GM12872 (cell line): ENCODE data around the gene ZNG1F.
A peak's percentile ranks its signal among the peaks of the same experiment; 100 is the strongest.
"Not testable (repeated sequence)": the region's sequence is repeated elsewhere in the genome, so short reads cannot be mapped to it uniquely, and the experiment has no call there.

Experiments
- TF ChIP-seq, protein P1 (sequence below): IDR thresholded peaks from 3 replicates; pipeline ENCODE4 v1.5.1; 2011; ENCODE audit warnings: low read depth, mild to moderate bottlenecking, low read length, moderate library complexity; ENCODE audit not compliant: insufficient read depth

ZNG1F gene

DNA sequence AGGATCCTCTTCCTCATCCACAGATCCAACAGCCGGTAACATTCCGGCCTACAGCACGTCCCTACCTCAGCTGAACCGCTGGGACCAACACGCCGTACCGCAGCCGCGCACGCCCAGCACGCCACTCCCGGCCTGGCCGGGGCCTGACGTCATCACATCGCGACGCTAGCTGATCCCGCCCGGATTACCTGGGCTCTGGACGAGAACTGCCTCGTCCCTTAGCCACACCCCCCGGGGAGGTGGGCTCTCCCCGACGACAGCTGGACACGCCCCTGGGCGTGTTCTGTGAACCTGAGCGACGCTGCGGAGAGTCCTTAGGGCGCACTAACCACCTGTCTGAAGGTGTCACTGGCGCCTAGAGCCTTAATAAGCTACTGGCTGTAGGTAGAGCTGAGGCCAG is at the start of gene ZNG1F:
TSS of gene ZNG1F (minus strand) at position 101 of the 400 bp plus-strand sequence. CDS start at position 42, 59 bp downstream.
- TF ChIP-seq, protein P1, sequence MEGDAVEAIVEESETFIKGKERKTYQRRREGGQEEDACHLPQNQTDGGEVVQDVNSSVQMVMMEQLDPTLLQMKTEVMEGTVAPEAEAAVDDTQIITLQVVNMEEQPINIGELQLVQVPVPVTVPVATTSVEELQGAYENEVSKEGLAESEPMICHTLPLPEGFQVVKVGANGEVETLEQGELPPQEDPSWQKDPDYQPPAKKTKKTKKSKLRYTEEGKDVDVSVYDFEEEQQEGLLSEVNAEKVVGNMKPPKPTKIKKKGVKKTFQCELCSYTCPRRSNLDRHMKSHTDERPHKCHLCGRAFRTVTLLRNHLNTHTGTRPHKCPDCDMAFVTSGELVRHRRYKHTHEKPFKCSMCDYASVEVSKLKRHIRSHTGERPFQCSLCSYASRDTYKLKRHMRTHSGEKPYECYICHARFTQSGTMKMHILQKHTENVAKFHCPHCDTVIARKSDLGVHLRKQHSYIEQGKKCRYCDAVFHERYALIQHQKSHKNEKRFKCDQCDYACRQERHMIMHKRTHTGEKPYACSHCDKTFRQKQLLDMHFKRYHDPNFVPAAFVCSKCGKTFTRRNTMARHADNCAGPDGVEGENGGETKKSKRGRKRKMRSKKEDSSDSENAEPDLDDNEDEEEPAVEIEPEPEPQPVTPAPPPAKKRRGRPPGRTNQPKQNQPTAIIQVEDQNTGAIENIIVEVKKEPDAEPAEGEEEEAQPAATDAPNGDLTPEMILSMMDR = not testable (repeated sequence)

DNA sequence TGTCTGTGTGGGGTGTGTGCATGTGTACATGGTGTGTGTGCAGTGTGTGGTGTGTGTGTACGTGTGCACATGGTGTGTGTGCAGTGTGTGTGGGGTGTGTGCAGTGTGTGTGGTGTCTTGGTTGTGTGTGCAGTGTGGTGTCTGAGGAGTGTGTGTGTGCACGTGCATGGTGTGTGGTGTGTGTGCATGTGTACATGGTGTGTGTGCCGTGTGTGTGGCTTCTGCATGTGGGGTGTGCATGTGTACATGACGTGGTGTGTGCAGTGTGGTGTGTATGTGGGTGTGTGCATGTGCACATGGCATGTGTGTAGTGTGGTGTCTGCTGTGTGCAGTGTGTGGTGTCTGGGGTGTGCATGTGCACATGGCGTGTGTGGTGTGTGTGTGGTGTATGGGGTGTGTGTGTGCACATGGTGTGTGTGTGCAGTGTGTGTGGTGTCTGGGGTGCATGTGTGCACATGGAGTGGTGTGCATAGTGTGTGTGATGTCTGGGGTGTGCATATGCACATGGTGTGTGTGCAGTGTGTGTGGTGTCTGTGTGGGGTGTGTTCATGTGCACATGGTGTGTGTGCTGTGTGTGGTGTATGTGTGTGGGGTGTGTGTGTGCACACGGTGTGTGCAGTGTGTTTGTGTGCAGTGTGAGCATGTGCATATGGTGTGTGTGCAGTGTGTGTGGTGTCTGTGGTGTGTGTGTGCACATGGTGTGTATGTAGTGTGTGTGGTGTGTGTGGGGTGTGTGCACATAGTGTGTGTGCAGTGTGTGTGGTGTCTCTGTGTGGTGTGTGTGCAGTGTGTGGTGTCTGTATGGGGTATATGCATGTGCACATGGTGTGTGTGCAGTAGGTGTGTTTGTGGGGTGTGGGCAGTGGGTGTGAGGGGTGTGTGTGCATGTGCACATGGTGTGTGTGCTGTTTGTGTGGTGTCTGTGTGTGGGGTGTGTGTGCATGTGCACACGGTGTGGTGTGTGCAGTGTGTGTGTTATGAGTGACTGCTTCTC is 40.6 kb upstream of the ZNG1F start:
- TF ChIP-seq, protein P1 = no peak

DNA sequence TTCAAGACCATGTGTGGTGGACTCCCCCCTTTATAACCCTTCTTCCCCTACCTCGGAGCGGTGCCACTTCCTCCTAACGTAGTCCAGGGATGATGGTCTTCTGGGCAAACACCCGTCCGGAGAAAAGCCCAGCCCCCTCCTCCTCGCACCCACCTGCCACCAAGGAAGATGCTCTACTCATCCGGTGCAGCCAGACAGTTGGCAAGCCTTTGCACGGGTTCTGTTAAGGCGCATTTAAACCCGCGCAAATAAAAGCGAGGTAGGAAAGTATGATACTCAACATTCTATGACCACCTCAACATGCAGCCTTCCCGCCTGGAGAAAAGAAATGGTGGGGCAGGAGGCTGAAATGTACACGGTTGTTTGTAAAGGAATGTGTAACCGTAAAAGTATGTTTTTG is 60.5 kb downstream of the ZNG1F start, which contains the start of gene FOXD4L6:
TSS of gene FOXD4L6 (minus strand) at position 101 of the 400 bp plus-strand sequence. CDS start 298 bp downstream, outside the sequence.
- TF ChIP-seq, protein P1 = not testable (repeated sequence)

DNA sequence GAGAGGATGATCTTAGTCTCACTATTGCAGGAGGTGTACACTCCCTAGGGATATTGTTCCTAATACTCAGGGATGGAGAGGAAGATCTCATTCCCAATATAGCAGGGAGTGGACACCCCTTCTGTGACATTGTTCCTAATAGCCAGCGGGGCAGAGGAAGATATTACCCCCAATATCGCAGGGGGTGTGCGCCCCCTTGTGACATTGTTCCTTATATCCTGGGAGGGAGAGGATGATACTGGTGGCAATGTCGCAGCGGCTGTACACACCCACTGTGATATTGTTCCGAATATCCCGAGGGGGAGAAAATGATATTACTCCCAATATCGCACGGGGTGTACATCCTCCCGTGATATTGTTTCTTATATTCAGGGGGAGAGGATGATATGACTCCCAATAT is 78.2 kb downstream of the ZNG1F start:
- TF ChIP-seq, protein P1 = 0 out of 3 replicates have a peak, but pooled peaks have one; percentile 6

DNA sequence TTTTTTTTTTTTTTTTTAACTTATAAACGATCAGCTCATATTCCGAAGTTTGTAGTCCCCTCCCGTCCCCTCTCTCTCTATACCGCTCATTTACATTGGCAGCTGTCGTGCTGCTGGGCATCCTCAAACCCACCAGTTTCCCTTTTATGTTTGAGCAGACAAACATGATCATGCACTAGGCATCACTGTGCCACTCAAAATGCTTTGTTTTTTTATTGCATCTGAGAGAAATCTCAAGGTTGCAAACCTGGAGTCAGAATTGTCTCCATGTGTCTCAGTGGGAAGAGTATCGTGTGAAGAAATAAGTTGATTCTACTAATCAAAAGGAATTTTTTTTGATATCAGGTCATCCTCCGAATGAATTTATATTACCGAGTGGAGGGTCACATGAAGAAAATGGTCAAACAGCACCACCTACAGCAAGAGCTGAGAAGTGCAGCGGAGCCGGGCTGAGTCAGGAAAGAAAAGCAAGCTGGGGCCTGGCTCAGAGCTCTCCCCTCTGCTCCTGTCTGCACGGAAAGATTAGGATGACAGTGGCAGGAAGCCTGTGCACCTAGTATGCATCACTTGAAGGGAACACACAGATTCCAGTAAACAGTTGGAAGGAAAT is 100.6 kb downstream of the ZNG1F start:
- TF ChIP-seq, protein P1 = peak; percentile 35; the same call in 1 of the 3 replicates
